T-helper 1 cell treated with Interleukin-12 subunit alpha and Interleukin-12 subunit beta and Interleukin-4 antibody, amounts not matched to agents 30 ng/mL and 1 ng/mL, for 36 hours (primary cell): ENCODE measurements around the gene DKC1. TPM values are rescaled to one million over a fixed set of nuclear protein-coding genes. Genes with fewer than 3 reads are reported as not detected.

Source experiments
- intact Hi-C: fragments of 100-400 bp; cut with micrococcal nuclease; formaldehyde crosslinking; loops from one replicate; pipeline ENCODE4 v1.15.1; 2024
- total RNA-seq: library from RNA; stranded (reverse); gene quantifications from 2 replicates; pipeline ENCODE4 v1.2.3, GENCODE V29; 2022

The DKC1 gene
- total RNA-seq, 1 donor from 2014 or later: 86.0 TPM

DNA sequence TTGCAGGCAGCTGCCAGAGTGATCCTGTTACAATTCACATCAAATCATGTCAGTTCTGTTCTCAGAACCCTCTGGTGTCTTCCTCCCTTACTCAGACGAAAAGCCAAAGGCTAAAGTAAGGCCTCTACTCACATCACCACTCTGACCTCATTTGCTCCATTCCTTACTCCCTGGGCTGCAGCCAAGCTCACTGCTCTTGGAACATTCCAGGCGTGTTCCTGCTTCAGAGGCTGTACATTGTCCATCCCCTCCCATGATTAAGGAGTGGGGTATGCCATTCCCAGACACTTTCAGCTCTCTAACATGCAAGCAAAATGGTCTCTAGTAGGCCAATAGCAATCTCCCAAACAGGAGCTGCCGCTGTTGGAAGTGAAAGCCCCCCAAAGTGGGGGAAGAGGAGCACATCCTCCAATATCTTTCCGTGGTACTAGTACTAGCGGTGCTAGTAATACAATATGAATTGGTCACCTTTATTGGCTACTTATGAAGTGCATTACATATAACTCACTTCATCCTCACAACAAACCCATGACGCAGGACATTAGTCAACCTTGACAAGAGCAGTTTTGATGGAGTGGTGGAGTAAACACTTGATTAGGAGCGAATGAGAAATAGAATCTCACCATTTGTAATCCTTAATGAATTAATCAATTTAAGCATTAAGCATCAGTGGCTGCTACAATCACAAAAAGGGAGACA lies 26.8 kb upstream of the DKC1 start:
- intact Hi-C loops: loop anchor here (2.0 kb wide), 2 partner anchors 17 to 27 kb away; partner anchors contain the start of gene DKC1

DNA sequence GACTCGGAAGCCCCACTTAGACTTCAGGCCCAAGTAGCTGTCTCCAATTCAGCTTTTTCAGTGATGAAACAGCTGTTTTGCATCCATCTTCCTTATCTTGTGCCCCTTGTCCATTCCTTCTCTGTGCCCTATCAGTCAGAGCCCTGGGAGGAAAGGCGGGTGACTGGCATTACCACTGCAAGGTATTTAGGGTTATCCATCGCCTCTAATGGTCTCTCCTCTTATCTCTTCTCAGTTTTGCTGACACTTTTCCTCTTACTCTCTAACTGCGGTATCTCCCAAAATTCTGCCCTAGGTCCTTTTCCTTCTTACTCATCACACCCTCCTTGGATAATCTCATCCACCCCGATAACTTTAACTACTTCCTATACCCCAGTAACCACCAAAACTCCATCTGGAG lies 25.5 kb upstream of the DKC1 start:
- intact Hi-C loops: no loop called here

DNA sequence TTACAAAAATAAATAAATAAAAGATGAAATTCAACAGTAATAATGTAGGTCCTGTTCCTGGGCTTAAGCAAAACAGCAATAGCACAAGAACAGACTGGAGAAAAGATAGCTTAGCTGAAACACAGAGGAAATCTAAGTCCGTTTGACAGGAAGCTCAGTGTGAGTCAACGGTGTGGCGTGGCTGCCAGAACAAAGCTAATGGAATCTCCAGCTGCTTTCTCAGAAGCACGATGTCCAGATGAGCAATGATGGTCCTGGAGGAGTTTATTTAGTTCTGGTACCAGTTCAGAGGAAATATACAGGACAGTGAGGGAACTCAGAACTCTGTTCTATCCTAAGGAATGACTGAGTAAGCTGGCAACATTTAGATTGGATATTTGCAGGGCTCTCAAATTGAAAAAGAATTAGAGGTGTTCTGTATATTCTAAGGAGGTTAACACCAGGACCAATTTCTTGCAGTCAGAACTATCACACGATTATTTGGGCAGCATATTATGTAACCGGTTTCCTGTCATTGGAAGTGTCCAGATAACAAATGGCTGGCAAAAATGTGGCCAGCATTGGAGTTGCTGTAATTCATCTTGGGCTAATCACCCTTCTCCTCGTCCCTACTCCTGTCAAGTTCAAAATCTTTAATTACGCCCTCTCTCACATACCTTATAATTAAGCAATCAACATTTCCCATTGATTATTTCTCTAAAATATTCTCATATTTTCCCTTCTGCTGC lies 24.5 kb upstream of the DKC1 start:
- intact Hi-C loops: loop anchor here (1.0 to 2.0 kb wide), 2 partner anchors 10 to 13 kb away; no protein-coding TSS in a partner anchor

DNA sequence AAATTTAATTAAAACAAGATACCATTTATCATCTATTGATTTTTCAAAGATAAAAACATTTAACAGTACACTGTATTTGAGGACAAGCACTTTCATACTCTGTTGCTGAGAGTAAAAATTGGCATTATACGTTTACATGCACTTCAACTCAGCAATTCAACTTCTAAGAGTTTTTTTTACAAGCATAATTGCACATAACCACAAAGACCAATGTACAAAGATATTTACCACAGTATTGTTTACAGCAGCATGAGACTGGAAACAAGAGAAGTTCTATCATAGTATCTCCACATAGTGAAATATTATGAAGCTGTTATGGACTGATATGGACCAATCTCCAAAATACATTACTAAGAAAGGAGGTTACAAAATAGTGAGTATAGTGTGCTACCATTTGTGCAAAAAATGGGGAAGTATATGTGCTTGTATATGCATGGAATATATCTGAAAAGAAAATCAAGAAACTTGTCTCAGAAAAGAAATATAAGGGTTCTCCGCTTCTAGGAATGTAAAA lies 22.7 kb upstream of the DKC1 start:
- intact Hi-C loops: loop anchor here (1.0 to 2.0 kb wide), 2 partner anchors 8 to 15 kb away; no protein-coding TSS in a partner anchor

DNA sequence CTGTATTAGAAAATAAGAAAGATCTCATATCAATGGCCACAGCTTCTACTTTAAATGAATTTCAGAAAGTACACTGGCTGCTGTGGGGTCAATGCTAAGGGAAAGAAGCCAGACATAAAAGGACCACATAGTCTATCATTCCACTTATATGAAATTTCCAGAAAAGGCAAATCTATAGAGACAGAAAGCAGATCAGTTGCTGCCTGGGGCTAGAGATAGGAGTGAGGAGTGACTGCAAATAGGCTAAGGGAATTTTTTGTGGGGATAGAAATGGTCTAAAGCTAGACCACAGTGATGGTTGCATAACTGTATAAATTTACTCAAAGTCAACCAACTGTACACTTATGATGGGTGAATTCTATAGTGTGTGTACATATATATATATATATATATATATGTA lies 20.1 kb upstream of the DKC1 start:
- intact Hi-C loops: no loop called here

DNA sequence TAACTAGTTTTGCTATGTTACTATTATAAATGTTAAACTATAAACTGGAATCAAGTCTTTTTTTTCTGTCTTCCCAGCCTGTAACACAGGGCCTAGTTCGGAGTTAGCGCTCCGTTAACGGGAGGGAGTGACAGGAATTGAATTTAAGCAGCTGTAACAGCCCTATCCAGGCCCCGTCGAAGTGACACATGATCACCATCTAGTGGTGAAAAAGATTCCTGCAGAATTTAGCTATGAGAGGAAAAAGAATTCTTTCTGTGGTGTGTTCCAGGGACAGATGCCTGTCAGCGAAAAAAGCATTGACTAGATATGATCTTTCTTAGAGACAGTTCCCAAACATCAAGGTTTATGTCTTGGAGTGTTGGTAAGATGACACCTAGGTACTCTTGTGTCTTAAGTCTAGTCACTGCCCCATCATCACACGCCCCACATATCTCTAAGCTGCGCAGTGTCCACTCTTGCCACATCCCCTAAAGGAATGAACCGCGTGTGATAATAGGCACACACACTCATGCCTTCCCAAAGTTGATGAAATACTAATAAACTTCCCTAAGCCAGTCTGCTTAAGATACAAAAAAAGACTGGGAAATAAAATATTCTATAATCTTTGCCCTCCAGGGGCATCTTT lies 13.8 kb upstream of the DKC1 start:
- intact Hi-C loops: loop anchor here (1.0 kb wide), 5 partner anchors 11 to 92 kb away; partner anchors contain the start of gene DKC1

DNA sequence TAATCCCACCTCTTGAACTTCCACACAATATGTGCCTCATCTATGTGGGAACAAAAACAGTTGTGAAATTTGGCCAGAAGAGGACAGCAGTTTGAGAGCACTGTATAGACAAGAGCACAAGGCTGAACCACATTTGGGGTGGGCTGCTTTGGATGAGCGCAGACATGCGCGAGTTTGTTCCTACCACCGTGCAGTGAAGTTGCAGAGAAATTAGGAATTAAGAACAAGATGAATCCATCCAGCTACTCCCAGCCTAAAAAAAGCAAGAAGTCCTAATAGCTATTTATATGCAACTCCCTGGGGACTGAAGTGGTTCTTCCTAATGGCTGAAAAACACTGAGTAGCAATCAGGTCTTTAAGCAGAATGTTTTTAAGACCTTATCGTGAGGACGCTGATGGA lies 12.8 kb upstream of the DKC1 start:
- intact Hi-C loops: no loop called here

DNA sequence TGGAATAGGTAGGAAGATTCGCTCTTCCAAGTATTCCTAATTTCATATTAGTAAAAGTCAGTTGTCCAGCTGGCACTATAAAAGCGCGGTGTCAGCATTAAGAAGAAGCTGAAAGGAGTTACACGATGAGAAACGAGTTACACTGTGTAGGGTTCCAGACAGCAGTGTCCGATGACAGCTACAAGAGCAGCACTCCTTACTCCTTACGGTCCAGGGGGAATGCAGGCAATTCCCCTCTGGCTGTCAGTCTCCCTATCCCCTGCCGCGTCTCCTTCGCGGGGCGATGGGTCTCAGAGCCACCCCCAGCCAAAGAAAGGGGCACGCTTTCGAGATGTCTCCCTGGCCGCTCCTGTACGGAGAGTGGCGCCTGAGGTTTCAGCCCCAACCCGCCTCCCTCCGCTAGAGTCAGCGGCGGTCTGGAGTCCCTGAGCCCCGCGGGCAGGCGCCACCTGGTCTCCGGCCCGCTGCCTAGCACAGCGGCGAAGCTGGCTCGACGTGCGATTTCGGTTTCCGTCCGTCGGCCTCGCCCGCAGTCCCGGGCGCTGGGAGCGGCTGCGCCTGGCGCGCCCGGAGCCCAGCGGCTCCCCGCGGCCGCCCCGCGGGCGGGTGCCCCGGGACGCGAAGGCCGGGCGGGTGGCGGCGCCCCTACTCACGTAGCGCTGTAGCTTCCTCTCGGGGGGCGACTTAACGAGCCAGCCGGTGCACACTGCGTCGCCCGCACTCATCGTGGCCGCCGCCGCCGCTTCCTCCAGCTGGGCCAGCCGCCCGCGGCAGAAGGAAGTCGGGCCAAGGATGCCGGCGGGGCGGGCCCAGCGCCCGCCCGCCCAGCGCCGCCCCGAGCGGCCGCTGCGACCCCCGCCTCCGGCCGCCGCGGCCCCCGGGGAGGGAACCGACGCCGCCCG lies 12.1 kb upstream of the DKC1 start, which contains the start of gene GAB3:
TSS of gene GAB3 (minus strand) at position 777 of the 902 bp plus-strand sequence. CDS start at position 725, 52 bp downstream.
- intact Hi-C loops: no loop called here

DNA sequence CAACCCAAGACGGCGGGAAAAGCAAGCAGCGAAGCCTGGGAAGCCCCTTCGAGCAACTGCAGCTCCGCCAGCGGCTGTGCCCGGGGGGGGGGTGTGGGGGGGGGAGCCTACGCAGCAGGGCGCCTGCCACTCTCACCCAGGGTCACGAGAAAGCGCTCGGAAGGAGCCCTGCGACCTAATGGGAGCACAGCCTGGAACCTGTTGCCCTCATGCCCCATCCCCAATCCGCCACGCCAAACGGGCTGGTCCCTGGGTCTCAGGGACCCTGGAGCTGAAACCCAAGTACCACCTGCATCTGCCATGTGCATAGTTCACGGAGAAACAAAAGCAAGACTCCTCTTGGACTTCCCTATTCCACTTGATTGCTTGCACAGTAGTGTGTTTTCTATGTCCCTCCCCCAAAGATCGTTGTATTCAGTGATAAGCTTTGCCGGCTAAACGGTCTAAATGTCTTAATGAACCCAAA lies 11.4 kb upstream of the DKC1 start:
- intact Hi-C loops: no loop called here

DNA sequence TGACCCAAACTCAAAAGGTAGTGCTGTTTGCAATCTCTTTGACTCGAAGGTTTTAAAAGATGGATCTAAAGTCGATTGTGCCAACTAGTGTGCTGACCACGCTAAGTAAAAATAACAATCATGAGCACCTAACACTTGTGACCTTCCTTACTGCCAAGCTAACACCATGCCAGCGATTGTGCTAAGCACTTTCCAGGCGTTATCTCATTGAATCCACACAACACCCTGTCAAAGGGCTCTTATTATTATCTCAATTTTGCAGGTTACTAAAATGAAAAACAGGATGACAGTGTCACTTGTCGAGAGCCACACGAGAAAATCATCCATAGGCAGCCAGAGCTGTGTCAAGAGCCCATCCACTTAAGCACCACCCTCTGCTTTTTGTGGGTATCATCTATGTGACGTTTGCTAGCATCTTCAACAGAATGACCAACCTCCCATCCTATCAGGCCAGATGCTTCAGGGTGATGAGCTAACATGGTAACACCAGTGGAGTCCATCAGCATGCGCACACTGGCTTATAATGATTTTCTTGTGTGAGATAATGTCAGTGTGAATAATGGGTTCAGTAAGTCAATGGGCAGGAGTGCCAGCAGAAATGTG lies 10.9 kb upstream of the DKC1 start:
- intact Hi-C loops: no loop called here

DNA sequence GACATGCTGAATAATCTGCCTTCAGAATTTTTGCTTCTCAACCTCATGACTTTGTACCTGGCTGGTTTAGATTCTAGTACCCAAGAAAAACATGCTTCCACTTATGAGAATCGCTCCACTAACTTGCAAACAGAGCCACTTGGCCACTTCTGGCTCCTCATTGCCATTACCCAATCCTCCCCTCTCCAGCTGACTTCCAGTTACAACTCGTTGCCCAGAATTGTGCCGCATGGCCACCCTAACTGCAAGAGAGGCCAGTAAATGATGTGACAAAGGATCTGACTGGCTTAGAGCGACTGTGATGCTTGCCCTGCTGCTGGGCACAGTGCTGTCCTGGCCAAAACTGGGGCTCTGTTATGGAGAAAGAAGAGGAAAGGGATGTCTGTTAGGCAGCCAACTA lies 4.0 kb upstream of the DKC1 start:
- intact Hi-C loops: no loop called here

DNA sequence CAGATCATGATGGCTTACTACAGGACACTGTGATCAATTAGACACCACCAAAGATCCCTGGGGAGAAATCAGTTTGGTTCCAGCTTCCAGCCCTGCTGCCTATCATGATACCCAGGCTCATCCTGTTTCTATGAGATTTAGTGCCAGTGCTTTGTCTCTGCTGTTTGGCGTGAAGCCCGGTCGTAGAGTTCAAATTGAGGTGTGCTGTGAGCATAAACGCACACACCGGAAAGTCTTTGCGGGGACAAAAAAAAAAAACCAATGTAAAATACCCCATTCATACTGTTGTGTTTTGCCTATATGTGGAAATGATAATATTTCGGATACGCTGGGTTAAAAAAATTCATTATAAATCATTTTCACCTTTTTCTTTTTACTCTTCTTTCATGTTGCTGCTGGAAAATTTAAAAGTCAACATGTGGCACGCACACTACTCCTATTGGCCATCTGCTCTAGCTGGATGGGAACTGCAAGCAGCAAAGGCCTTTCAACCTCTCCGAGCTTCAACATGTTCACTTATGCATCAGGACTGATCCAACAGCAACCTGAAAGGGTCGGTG lies 607 bp upstream of the DKC1 start:
- intact Hi-C loops: loop anchor here (1.0 to 2.0 kb wide), 9 partner anchors 14 to 789 kb away; partner anchors contain the start of genes BRCC3, CMC4, IKBKG and MPP1

DNA sequence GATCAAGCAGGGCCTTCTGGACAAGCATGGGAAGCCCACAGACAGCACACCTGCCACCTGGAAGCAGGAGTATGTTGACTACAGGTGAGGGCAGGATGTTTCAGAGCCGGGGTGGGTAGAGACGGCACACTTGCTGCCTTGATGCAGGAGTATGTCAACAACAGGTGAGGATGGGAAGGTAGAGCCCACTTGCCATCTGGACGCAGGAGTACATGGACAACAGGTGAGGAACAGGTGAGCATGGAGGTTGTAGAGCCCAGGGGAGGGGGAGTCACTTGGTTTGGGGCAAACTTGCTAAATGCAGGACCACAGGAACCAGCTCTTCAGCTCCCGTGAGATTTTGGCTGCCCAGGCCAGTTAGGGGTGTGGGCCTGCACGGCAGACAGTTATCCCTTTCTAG lies 12.0 kb downstream of the DKC1 start:
- intact Hi-C loops: no loop called here

DNA sequence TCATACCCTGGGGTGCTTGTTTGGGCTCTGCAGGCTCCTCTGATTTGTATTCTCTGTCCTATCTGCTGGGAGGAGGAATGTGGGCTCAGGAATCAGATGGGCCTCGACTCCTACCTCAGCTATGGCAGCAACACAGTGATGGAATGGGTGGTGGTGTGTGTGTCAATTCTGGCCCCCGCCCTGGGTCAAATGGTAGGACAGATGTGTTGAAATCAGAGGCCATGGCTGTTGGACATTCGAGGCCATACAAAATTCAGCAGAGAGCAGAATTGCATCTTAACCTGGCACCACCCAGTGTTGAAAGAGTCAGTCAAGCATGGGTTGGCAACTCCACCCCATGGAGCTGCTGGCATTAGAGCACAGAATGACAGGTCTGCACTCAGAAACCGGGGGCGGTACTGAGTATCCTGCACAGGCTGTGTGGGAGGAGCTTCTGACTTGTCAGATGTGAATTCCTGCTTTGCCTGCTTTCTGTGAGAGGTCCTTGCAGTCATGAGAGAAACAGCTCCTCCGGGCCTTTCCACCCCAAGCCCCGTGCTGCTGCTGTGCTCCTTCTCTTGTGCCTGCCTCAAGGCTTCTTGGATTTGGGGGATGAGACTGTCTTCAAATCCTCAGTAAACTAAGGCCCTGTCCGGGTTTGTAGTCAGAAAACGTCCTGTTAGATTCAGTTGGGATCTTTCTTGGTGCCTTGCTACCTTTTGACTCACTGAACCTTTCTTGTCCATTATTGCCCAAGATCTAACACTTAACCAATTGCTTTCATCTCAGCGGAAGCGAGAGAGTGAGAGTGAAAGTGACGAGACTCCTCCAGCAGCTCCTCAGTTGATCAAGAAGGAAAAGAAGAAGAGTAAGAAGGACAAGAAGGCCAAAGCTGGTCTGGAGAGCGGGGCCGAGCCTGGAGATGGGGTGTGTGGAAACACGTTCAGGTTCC lies 13.0 kb downstream of the DKC1 start:
- intact Hi-C loops: no loop called here

DNA sequence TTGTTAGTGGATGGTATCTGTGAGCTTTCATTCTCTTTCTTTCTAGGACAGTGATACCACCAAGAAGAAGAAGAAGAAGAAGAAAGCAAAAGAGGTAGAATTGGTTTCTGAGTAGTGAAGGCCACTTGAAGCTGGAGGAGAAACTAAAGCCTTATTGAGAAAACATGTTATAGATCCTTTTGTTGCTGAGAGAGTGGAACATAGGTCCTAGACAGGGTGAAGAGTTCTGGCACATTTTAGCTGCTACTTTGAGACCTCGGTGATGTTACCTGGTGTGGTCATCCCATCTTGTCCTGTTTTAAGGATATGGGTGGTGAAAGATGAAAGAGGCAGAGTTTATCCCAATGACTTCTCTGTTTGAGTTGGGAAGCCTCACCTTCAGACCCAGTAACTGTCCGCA lies 14.1 kb downstream of the DKC1 start:
- intact Hi-C loops: no loop called here

DNA sequence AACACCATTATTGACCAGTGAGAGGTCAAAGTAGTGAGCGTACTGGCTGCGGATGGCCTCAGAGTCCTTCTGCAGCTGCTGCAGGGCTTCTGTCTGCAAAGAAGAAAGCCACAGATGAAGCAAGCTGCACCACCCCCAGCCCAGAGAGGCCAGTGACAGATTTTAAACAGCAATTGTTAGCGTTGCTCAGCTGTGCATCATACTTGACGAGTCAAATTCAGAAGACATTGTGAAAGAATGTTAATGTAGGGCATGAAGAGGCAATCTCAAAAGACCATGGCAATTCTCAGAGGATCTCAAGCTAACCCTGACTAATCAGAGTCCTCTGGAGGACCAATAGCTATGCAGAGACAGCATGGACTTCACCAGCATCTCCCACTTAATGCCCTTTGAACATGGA lies 16.6 kb downstream of the DKC1 start:
- intact Hi-C loops: no loop called here

DNA sequence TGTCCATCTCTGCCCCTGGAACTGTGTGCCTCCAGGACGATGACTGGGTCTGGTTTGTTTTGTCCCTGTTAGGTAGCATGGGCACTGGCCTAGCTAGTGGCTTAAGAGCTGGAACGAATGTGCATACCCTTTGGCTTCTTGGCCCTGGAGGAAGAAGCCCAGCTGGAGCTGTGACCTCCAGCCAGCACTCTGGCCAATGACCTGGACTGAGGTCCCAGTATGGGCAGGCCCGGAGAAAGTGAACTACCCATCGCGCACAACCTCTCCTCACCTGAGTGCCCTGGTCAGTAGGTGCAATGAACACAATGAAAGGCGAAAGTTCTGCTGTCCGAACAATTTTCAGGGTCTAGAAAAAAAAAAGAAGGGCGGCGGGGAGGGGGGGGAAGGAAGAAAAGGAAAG lies 18.3 kb downstream of the DKC1 start:
- intact Hi-C loops: no loop called here

DNA sequence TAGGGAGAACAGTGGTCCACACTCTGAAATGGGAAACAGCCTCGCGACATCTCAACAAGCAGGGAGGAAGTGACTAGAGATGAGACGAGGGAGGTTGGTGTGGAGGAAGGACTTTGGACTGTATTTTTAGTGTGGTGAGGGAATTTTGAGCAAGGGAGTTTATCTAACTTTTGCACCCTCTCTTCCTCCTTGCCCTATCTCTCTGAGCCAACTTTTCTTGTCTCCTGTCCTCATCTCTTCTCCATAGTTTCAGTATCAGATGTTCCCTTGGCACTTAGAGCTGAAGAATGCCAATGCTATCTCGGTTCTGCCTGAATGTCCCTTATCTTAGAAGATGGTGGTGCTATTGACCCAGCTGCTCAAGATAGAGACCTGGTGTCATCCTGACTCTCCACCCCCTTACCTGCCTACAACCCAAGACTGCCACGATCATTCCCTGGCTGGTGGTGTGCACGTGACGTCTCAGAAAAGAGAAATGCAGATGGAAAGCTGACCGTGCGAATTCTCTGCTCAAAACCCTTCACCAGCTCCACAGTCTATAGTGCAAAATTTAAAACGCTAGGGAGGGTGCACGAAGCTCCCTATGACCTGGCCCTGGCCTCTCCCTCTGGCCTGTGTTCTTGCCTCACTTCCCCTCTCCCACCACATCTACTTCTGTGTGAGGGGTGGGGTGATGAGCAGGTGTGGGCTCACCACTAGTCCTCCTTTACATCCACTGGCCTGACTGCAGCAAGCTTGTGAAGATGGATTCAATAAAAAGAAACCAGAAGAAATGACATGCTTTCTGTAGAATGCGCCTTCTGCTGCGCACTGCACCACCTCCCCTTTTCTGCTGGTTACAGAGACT lies 21.7 kb downstream of the DKC1 start:
- intact Hi-C loops: no loop called here
